ENCODE data around the gene TLX3. TPM values are rescaled to one million over a fixed set of nuclear protein-coding genes. Genes with fewer than 3 reads are reported as not detected.
"Not testable (repeated sequence)": the region's sequence is repeated elsewhere in the genome, so short reads cannot be mapped to it uniquely, and the experiment has no call there.

TLX3 gene
- total RNA-seq, 1 donor from 2014 or later: not detected

- no peak for TF ChIP-seq CTCF (IDR thresholded peaks at IDR 0.05)
- Histone ChIP-seq H3K9me3 (no peaks in the 10 kb centered on the region), H3K4me3 (no peak overlapping the region), H3K27me3 (peaks cover 11% of the 10 kb centered on the region), H3K4me1 (no peaks in the 10 kb centered on the region), H3K36me3 (no peaks in the 10 kb centered on the region), H3K27ac (no peak overlapping the region)
- no peak for ATAC-seq
- no peak for DNase-seq
- intact Hi-C loops (cut with DNase I): no loop called here
These were observed 36.0 kb downstream of the TLX3 start for GRCh38 chr5:171344936-171345608.

GRCh38 chr5:171351536-171352073 lies 42.6 kb downstream of the TLX3 start:
- Histone ChIP-seq H3K36me3 (no peaks in the 10 kb centered on the region), H3K4me3 (no peak overlapping the region), H3K4me1 (no peaks in the 10 kb centered on the region), H3K9me3 (no peaks in the 10 kb centered on the region), H3K27me3 (no peaks in the 10 kb centered on the region), H3K27ac (no peak overlapping the region)
- intact Hi-C loops (cut with DNase I): no loop called here
- ATAC-seq (no peak), DNase-seq (no peak)
- no peak for TF ChIP-seq CTCF (IDR thresholded peaks at IDR 0.05)

GRCh38 chr5:171355302-171355724 lies 46.3 kb downstream of the TLX3 start:
- no peak for TF ChIP-seq CTCF (IDR thresholded peaks at IDR 0.05)
- Histone ChIP-seq H3K27me3 (no peaks in the 10 kb centered on the region), H3K4me3 (no peak overlapping the region), H3K9me3 (no peaks in the 10 kb centered on the region), H3K27ac (no peak overlapping the region), H3K36me3 (no peaks in the 10 kb centered on the region), H3K4me1 (no peaks in the 10 kb centered on the region)
- ATAC-seq: no peak
- DNase-seq: no peak
- intact Hi-C loops (cut with DNase I): no loop called here

- H3K27ac ChIP-seq: no peak overlapping the region
- H3K4me1 ChIP-seq: no peaks in the 10 kb centered on the region
- no peaks in the 10 kb centered on the region for H3K27me3 ChIP-seq
- ATAC-seq: no peak
- intact Hi-C loops (cut with DNase I): no loop called here
- no peak overlapping the region for H3K4me3 ChIP-seq
- no peaks in the 10 kb centered on the region for H3K9me3 ChIP-seq
- no peaks in the 10 kb centered on the region for H3K36me3 ChIP-seq
- TF ChIP-seq CTCF (IDR thresholded peaks at IDR 0.05): no peak
- DNase-seq: no peak
These were observed 48.8 kb downstream of the TLX3 start for GRCh38 chr5:171357843-171358242.

GRCh38 chr5:171361151-171361550 lies 52.1 kb downstream of the TLX3 start:
- ATAC-seq; H3K4me1 ChIP-seq; H3K4me3 ChIP-seq; intact Hi-C loops (cut with DNase I); DNase-seq; H3K36me3 ChIP-seq; H3K27ac ChIP-seq; H3K27me3 ChIP-seq; H3K9me3 ChIP-seq: not testable (repeated sequence)

Other genes starting within 250 kb of the TLX3 start
- 585 TPM for gene NPM1, start 78.6 kb downstream of the TLX3 start, total RNA-seq
- gene FGF18, start 110.4 kb downstream of the TLX3 start, total RNA-seq: 4.2 TPM